CD4-positive, alpha-beta T cell treated with Interleukin-4 for 4 hours (primary cell): ENCODE measurements around the gene FAXDC2.

Experiments used
- DNase-seq: peaks from one replicate; pipeline ENCODE4 v3.0.0-alpha.2; 2020

The FAXDC2 gene, protein sequence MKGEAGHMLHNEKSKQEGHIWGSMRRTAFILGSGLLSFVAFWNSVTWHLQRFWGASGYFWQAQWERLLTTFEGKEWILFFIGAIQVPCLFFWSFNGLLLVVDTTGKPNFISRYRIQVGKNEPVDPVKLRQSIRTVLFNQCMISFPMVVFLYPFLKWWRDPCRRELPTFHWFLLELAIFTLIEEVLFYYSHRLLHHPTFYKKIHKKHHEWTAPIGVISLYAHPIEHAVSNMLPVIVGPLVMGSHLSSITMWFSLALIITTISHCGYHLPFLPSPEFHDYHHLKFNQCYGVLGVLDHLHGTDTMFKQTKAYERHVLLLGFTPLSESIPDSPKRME

DNA sequence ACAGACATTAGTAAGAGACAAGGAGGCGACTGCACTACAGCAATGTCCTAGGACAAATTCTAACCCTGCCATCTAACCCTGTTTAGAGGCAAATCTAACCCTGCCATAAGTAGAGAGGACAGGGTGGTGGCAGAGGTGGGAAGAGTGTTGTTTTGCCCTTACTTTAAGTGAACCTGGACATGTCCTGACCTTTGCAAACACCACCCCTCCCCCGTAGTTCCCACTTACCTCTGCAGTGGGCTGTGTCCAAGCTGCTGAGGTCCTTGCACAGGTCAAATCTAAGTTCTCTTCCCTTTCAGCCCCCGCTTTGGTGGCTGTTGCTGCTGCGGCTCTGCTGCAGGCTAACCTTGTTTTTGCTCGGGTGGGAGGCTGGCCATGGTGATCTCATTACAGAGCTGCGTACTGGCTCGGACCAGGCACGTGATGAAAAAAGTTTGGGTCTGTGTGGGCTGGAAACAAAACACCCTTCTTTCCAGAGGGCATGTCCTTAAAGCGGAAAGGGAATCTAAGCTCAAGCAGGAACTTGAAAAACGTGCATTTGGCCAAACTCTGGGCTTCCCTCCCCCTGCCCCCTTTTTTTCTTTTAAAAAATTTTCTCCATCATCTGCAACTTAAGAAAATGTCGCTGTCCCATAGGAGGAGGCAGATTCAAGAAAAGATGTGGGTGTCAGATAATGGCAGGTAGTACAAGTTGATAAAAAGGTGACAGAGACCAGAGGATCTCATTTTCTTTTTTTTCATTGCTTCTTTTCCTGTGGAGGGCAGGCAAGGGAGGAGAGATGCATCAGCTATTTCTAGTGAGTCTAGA lies at the start of gene FAXDC2:
FAXDC2 (minus strand) TSS at position 349 of the 808 bp plus-strand sequence. CDS start 12,425 bp downstream, outside the sequence.
- DNase-seq, result no peak

- no peak for DNase-seq
These were observed 49.7 kb upstream of the FAXDC2 start for GRCh38 chr5:154900066-154900465.

GRCh38 chr5:154899151-154899816 lies 48.9 kb upstream of the FAXDC2 start:
- DNase-seq, result no peak

DNA sequence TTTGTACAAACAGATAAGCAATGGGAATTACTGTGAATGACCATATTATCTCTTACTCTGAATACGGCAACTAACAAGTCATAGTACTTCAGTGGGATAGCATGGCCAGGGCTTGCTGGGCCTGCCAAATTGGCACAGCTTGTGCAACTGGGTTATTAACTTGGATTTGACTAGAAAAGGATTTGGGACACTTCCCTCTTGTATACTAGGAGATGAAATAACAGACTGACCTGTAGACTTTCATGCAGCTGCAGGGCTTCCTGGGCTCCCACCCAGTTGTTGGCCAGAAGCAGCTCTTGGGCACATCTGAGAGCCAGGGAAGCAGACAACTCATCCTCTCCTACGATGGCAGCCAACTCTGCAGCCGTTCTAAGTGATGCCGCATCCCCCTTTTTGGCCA lies 47.8 kb upstream of the FAXDC2 start:
- no peak for DNase-seq

DNA sequence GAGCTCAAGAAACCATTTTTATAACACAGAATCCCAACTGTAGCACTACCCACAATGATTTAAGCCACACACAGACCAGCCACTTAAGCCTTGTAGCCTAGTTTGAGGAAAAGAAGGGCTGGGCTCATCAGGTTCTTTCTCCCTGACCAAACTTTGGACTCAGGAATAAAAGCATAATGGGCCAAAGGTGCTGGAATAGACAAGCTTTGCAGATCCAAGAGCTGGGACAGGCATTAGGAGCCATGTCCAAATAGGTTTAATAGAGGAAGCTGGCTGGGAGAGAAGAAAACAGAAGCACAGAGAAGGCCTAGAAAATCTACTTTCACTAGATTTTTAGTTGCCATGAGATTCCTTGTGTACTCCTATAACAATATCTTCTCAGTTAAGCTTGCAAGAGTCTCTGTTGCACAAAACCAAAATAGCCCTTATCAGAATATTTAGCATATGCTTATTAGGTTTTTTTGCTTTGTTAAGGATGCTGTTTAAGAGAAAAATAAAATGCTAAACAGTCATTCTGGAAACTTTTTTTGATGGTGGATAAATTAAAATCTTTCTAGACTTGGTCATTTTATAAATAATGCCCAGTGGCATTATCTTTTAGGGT lies 46.3 kb upstream of the FAXDC2 start:
- no peak for DNase-seq

- no peak for DNase-seq
These were observed 45.5 kb upstream of the FAXDC2 start for GRCh38 chr5:154895606-154896561.

DNA sequence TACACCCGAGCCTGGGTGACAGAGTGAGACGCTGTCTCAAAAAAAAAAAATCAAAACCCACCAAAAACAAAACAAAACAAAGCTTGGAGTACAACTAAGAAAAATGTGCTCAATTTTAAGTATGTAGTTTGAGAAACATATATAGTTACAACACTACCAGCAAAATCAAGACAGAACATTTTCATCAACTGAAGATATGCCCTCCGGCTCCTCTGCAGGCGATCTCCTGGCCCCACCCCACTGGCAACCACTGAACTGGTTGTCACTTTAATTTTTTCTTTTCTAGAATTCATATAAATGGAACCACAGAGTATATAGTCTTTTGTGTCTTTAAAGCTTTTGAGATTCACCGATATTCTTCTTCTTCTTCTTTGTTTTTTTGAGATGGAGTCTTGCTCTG lies 43.0 kb upstream of the FAXDC2 start:
- no peak for DNase-seq

GRCh38 chr5:154892369-154892771 lies 42.0 kb upstream of the FAXDC2 start:
- DNase-seq, result no peak

DNA sequence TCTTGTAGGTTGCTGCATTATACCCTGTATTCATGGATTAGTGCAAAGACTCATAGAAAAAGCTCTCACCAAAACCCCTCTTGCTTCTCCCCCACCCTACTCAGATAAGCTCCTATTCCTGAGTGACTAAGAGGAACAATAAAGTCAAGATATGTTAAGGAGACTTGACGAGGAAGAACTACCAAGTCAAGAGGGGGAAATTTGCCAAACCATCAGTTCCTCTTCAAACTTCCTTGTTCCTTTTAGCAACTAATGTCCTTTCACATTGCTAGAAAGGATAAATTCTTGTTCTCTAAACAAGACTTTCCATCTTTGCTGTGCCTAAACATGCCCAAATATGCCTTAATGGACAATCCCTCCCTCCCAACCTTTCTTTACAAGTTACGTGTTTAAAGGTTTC lies 35.0 kb upstream of the FAXDC2 start:
- no peak for DNase-seq

- no peak for DNase-seq
These were observed 34.0 kb upstream of the FAXDC2 start for GRCh38 chr5:154884424-154884823.

DNA sequence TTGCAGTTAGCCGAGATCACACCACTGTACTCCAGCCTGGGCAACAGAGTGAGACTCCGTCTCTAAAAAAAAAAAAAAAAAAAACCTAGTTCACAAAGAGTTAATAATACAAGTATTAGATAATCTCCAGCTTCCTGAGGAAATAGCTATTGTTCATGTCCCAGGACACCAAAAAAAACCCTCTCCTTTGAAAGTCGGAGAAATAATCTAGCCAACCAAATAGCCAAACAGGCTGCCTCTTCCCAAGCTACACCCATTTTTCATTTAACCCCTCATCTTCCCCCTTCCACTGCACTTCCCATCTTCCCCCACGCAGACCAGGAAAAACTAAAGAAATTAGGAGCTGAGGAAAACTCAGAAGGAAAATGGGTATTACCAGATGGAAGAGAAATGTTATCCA lies 31.6 kb upstream of the FAXDC2 start:
- no peak for DNase-seq

GRCh38 chr5:154878642-154879335 lies 28.4 kb upstream of the FAXDC2 start:
- DNase-seq, result peak; percentile 0

DNA sequence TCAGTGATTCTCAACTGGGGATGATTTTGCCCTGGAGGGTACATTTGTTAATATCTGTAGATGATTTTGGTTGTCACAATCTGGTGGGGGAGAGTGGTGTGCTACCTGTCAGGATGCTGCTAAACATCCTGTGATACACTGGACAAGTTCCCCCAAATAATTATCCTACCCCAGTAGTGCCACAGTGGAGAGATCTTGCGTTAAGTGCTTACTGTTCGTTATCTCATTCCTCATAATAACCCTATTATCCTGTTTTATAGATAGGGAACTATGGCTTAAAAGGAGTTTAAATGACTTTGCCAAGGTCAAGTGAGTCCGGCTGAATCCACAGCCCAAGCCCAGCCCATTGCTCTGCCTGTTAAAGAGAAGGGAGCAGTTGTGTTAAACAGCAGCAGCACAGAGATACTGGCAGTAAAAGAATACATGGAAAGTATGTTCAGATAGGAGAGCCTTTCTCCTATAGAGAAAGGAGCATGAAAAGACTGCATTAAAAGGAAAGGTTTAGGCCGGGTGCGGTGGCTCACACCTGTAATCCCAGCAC lies 23.5 kb upstream of the FAXDC2 start:
- no peak for DNase-seq

DNA sequence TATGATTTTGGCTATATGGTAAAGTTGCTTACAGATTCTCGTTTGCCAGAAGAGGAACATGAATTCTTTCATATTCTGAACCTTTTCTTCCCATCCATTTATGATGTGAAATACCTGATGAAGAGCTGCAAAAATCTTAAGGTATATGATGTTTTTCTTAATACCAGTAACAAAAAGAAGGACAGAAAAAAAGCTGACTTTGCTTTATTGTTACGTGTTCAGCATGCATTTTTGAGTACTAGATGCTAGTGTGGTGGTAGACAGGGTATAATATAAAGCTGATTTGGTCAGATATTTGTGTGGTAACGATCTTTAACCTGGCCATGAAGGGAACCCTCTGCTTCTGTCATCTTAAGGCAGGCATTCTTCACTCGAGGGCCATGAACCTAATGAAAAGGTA lies 21.3 kb upstream of the FAXDC2 start:
- DNase-seq, result no peak

DNA sequence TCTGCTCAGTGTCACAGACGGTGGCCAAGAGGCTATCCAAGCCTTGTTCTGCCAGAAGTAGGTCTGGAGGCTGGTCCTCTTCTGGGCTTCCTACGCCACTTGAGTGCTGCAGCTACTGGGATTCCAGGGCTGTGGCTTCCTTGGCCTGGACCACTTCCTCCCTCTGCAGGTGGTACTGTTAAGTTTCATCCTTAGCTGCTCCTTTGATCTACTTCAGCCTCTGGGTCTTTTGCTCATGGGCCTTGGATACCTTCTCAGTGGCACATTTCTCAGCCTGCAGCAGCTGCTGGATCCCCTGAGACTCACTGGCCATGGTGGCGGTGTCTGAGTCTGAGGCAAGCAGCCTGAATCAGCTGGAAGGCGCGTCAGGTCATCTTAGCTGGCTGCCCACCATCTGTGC lies 18.3 kb upstream of the FAXDC2 start:
- peak; percentile 3 for DNase-seq

- DNase-seq, result no peak
These were observed 16.4 kb upstream of the FAXDC2 start for GRCh38 chr5:154866841-154867240.

- no peak for DNase-seq
These were observed 15.2 kb upstream of the FAXDC2 start for GRCh38 chr5:154865466-154866184.

DNA sequence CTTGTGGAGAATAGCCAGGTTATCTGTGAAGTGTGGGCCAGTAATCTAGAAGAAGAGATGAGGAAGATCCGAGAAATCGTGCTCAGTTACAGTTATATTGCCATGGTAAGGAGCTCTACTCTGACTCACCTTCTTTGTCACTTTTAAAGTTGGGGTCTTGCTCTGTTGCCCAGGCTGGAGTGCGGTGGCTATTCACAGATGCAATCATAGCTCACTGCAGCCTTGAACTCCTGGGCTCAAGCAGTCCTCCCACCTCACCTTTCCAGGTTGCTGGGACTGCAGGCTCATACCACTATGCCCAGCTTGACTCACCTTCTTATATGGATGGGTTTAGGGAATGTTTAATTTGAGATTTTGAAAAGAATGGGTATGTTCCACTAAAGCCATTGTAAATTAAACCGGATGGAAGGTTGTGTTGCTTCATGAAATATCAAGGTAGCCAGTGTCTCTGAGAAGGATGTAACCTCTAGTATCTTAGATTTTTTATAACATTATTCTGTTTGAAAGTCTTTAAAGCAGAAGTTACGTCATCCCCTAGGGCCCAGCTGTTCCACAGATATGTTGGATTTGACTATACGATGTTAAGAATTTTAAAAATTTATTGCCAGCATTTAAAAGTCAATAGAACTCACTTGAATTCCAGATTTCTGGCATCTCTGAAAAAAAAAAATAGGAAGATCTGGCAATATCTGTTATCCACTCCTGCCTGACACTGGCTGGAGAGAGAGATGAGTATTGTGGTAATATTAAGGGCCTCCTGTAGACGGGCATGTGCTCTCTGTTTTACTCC lies 13.1 kb upstream of the FAXDC2 start:
- DNase-seq, result no peak

DNA sequence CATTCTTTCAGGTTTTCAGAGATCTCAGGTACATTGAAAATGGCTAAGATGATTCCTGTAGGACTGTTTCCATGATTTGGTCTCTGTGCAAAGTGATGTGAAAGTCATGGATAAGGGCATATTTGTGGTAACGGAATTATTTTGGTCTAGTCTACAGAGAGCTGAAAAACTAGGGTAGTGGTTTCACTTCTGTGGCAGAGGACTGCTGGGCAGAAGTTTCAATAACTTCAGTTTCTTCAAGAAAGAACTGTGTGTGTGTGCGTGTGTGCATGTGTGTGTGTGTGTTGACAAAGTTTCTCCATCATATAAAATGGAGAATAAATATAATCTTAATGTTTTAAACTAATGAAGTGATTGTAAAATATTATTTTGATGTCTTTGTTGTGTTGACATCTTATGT lies 12.4 kb upstream of the FAXDC2 start:
- DNase-seq, result no peak

GRCh38 chr5:154861946-154862345 lies 11.5 kb upstream of the FAXDC2 start:
- DNase-seq, result no peak
